HG03060 (cell line): ENCODE data around the gene RSPH1.

Experiments used
- ATAC-seq: cut with Tn5 transposase; IDR thresholded peaks from one replicate; pipeline ENCODE4 v1.9.1; 2021; ENCODE audit warnings: low read depth, moderate number of reproducible peaks; ENCODE audit not compliant: unreplicated experiment

RSPH1 gene

DNA sequence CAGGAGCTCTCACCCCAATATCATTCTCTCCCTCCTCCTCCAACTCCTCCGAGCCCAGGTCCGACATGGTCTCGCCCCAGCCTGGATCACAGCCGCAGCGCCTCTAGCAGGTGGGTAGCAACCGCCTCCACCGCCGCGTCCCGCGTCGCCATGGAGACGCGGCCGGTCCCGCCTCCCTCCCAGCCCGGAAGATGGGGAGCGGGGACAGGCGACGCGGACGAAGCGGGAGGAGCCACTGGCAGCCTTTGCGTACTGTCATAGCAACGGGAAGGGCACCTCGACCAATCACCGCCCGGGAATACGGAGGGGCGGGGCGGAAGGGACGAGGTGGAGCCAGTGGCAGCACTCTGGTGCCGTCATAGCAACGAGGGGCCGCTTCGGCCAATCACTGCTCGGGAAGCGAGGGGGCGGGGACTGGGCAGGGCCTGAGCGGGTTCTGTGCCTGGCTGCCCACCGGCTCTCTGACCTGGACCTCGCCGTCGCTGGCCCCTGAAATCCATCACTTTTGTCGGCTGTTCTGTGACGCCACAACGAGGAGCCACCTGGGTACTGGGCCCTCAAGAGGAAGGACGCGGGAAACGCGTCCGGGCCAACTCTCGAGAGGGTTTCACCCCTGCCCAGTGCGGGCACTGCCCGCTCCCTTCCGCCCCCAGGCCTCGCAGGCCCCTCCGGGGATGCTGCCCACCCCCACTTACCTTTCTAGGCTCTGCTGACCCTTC lies at the start of gene RSPH1:
TSS of gene RSPH1 (minus strand) at position 105 of the 719 bp plus-strand sequence. CDS start at position 67, 38 bp downstream.
- peak; percentile 96 for ATAC-seq

DNA sequence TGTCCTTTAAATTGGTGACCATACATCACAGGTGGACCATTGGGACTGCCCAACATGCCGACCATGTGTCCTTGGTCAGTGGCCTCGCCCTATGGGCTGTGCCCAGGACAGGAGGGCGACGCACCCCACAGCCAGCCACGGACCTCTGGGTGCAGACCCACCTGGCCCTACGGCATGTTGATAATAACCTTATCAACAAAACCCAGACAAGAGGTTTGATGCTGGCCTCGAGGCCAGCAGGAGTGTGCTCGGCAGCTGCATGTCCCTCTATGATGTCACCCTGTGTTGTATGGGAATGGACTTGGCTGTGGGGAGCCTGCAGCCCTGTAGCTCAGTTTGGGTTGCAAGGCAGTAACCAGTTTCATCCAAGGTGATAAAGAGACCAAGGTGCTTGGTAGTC lies 49.7 kb upstream of the RSPH1 start:
- ATAC-seq, result no peak

DNA sequence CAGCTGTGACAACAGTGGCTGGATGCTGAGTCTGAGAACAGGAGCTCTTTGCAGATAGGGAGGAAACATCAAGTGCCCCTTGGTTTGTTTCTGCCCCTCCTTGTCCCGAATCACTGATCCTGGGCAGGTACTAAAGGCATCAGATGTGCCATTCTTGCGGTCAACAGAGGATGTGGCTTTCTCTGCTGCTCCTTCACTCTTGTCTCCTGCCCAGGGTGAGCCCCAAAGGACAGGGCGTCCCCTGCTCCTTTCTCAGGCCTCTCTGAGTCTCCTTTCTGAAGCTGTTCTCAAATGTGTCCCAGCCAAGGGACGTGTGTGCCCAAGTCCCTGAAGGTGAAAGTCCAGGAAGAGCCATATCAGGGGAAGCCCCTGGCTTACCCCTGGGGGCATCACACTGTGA lies 49.3 kb upstream of the RSPH1 start:
- no peak for ATAC-seq

DNA sequence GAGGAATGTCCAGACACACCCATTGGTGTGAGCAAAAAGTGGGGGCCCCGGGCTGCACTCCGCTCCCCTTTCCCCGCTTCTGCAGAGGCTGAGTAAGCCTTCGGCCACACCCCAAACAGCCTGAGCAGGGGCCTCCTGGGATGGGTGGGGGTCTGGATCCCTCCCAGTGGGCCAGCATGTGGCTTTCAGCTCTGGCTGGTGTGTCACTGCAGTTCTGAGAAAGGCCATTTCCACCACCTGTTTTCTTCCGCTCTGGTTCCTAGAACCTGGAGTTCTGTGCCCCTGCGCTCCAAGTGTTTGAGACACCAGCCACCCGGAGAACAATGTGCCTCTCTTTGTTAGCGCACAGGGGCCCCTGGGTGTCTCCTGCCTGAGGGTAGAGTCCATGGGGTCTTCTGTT lies 48.5 kb upstream of the RSPH1 start:
- no peak for ATAC-seq

DNA sequence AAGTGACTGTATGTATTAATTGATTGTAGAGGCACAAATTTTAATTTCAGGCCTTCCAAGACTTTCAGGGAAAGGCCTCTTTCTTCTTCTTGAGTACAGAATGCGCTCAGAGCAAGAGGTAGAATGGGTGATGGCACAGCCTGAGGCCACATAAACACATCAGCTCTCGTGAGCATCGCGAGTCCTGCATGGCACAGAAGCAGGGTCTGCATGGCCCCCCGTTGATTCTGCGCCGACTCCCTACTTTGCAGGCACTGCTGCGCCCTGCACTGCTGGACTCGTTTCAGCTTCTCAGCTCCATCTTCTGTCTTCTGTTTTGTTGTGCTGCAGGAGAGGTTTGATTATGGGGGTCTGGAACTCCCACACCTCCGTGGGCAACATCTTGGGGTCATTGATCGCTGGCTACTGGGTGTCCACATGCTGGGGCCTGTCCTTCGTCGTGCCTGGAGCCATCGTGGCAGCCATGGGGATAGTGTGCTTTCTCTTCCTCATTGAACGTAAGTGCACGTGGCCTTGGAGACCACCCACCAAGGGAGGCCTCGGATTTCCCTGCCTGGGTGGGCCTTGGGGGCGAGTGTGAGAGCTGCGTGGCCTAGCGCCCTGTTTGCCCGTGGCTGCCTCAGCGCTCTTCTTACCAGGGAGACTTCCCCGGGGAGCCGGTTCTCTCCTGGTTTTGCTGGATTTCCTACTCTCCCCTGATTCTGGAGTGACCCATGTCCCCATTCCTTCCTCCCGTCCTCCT lies 47.3 kb upstream of the RSPH1 start:
- ATAC-seq, result no peak

DNA sequence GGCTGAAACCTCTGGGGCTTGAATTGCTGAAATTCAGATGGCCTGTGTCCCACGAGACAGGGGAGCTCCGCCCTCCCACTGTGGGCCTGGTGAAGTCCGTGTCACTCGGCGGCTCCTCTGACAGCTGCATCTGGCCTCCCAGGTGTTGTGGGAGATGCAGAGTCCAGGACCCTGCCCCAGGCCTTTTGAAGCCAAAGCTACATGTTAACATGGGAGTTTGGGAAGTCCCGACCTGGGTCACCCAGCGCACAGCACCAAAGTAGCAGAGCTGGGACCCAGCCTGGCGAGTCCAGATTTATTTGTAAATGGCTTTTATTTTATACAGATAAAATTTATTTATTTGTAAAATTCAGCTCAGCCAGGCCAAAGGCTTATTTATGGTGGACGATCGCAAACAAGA lies 46.6 kb upstream of the RSPH1 start:
- no peak for ATAC-seq

DNA sequence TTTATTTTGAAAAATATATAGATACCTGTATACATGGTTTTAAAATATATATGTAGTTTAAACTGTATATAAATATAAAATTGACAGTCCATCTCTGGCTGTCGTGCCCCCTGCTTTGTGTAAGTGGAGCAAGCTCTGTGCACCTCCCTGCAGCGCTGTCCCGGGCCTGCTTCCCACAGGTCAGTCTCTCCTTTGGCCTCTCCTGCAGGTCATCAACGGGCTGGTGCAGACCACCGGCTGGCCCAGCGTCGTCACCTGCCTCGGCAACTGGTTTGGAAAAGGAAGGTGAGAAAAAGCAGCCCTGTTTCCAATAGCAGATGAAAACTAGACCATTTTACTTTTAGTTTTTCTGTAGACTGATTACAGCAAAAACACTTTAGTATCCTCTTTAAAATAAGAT lies 46.2 kb upstream of the RSPH1 start:
- no peak for ATAC-seq

DNA sequence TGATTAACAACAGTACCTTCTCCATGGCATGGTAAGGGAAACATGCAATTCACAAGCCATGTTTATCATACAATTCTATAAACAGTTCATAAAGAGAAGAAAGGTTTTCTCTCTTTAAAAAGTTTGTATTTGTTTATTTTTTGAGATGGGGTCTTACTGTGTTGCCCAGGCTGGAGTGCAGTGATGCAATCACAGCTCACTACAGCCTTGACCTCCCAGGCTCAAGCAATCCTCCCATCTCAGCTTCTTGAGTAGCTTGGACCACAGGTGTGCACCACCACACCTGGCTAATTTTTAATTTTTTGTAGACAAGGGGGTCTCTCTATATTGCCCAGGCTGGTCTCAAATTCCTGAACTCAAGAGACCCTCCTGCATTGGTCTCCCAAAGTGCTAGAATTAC lies 45.6 kb upstream of the RSPH1 start:
- no peak for ATAC-seq

DNA sequence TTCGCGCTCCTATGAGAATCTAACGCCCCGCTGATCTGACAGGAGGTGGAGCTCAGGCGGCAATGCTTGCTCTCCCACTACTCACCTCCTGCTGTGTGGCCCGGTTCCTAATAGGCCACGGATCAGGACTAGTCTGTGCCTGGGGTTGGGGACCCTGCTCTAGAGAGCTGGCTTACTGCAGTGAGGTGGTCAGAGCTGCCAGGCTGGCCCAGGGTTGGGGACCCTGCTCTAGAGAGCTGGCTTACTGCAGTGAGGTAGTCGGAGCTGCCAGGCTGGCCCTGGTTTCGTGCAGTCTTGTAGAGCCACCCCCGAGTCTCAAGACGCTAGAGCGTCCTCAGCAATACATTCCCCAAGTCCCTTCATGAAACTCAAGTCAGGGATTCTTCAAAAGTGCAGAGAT lies 45.1 kb upstream of the RSPH1 start:
- ATAC-seq, result no peak

DNA sequence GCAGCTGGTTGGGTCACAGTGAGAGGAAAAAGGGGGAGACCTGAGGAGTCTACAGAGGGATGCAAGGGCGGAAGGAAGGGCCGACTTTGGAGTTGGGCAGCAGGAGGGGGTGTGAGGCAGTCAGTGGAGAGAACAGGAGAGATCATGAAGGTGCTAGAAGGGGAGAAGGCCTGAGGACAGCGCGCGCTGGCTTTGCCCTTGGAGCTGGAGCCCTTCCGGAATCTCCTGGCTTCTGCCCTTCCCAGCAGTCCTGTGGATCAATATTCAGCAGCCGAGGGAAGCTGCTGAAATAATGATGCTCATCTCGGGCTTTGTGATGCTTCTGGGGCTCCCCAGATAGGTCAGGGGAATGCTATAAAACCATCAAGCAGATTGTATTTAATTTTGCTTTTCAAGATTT lies 44.4 kb upstream of the RSPH1 start:
- no peak for ATAC-seq

DNA sequence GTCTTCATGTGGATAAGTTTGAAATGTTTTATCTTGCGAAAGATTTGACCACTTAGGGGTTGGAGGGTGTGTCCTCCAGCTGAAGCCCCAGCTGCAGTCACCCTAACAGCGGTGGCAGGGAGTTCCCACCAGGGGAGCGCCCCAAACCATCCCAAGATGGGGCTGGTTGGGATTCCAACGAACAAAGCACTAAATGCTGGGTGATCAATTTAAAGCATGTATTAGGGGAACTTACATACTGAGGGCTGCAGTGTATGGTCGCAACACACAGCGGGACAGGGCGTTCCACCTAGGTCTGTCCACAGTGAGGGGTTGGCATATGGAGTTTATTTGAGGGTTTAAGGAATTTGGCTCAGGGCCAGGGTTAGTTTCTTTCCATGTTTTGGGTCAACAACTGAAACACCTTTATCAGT lies 43.9 kb upstream of the RSPH1 start:
- no peak for ATAC-seq

DNA sequence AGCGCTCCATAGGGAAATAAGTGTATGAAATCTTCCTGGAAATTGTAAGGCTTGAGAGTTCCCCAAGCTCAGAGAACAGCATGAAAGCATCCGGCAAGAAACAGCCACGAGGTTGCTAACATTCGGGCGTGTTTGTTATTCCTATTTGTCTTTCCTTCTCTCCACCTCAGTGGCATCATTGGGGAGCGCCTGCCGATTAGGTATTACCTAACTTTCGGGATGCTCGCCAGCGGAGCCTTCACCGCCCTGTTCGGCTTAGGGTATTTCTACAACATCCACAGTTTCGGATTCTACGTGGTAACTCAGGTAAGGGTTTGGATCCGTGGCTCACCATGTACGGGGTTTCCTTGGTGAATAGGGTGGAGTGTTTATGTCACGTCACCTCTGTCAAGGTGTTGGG lies 43.3 kb upstream of the RSPH1 start:
- ATAC-seq, result no peak

DNA sequence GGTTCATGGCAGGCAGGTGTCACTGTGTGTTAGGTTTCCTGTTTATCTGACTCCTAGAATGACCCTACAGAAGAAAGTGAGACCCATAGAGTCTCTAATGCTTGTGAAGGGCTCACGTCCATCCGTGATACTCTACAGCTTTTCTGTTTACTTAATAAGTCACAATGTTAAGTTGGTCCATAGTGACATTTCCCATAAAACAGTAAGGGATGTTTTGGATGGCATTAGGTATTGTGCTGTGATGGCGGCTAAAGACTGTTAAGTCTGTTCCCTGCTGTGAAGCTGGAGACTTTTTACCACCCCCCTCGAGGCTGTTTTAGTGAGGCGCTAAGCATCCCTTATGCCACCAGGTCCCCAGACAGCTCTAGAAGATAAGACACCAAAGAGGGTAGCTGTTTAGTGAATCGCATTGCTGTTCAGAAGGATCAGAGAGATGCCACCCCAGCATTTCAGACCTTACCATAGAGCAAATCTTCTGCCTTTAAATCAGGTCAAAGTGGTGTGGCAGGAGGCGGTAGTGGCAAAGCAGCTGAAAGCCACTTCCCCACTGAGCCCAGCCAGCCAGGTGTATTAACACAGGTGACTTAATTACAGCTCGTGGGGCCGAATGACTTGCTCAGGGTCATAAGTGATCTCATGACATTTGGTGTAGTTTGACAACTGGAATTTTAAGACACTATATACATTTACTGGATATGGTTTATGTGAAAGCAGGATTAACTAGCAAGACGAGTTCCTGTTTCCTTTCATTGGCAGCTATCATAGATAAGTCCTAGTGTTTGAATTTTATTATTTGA lies 42.7 kb upstream of the RSPH1 start:
- ATAC-seq, result no peak

DNA sequence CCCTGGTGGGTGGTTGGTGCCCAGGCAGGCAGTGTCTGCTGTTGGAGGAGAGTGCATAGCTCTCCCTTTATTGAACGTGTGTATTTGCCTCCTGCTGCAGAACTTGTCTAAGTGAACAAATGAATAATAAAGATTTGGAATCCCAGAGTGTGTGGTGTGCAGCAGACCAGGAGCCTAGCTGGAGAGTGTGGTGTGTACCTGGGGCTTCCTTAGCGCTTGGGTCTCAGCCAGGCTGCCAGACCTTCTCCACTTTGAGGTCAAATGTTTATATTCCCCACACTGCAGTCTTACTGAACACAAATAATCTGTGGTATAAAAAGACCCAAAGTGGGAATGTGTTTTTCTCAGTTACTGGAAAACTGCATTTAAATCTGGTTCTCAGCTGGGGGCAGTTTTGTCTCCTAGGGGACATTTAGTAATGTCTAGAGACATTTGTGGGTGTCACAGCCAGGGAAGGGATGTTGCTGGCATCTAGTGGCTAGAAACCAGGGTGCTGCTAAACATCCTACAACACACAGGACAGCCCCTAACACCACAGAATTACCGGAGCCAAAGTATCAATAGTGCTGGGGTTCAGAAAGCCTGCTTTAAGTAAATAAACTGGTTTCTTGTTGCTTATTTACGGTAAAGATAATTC lies 41.2 kb upstream of the RSPH1 start:
- ATAC-seq, result no peak

DNA sequence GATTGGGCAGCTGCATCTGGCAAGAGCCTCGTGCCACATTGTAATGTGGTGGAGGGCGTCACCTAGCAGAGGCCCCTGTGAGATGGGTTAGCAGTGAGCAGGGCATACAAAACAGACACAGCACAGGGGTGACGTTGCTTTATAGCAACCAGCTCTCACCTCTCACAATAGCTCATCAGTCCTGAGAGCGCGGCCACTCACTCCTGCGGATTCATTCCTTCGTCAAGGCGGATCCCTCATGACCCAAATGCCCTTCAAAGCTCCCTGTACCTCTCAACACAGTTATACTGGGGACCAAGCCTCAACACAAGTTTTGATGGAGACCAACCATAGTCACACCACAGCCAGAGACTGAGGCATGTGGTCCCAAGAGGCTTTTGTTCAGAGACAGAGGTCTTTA lies 40.6 kb upstream of the RSPH1 start:
- no peak for ATAC-seq

DNA sequence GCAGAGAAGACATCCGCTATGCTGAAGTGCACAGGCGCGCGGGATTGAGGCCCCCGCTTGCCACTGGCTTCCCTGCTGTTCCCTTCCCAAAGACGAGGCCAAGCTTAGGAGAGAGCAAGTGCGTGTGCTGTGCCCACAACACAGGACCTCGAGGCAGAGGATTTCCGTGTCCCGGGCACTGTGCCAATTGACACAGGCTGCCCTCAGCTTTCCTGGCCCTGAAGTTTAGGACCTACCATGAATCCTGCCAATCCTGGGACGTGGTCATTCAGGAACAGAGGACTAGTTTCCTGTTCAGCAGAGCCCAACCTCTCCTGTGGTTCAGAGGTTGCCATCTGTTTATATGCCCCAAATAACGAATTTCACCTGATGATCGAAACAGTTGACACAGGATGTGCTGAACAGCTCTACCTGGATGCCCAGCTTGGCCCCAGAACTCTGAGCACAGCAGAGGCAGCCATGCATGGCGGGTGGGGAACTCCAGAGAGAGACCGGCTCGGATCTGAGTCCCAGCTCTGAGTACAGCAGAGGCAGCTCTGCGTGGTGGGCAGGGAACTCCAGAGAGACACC lies 39.7 kb upstream of the RSPH1 start:
- ATAC-seq, result no peak

DNA sequence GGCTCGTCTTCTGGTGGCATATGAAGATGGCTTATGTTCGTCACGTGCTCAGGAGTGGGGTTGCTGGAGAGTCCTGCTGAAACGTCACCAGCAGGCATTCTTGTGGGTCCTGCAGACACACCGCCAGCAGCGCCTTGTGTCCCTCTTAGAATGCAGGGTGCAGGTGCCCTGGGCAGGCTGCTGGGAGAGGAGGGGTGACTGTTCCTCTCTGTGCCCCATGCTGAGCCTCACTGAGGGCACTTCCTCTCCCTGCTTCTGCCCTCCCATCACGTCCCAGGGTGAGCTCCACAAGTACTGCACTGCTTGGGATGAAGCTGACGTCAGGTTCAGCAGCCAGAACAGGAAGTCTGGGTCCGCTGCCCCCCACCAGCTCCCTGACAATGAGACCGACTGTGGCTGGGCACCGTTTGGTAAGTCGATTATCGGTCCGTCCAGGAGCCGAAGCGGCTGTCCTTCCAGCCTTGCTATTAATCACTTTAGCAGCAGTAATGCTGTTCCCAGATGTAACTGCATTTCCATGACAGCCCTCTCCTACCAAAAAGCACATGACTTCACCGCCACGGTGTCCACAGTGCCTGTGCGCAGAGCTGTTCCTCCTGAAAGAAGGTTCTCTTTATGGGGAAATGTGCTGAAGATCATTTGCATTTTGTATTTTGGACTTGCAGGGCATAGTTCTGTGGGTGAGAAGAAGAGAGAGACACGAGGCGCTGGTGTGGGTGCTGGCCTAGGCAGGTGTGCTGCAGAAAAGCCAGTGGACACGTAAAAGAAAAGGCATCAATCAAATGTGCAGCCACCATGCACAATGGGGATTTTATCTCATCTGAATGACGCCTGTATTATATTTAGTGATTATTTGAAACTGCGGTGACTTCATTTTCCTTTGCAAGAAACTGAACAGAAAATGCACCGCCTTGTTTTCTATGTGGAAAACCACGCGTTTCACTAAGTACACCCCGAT lies 38.7 kb upstream of the RSPH1 start:
- peak; percentile 34 for ATAC-seq

DNA sequence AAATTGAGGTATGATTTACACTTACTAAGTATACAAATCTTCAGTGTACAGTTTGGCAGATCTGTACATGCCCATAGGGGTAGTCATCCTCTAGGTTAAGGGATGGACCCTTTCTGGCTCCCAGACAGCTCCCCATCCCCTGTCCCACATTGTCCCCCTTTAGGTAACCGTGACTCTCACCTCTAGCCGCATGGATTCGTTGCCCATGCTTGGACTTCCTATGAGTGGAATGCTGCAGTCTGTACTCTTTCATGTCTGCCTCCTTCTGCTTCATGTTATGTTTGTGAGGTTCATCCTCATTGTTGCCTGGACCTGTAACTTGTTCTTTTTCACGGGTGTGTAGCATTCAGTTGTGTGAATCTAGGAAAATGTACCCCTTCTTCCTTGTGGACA lies 37.9 kb upstream of the RSPH1 start:
- ATAC-seq, result no peak

DNA sequence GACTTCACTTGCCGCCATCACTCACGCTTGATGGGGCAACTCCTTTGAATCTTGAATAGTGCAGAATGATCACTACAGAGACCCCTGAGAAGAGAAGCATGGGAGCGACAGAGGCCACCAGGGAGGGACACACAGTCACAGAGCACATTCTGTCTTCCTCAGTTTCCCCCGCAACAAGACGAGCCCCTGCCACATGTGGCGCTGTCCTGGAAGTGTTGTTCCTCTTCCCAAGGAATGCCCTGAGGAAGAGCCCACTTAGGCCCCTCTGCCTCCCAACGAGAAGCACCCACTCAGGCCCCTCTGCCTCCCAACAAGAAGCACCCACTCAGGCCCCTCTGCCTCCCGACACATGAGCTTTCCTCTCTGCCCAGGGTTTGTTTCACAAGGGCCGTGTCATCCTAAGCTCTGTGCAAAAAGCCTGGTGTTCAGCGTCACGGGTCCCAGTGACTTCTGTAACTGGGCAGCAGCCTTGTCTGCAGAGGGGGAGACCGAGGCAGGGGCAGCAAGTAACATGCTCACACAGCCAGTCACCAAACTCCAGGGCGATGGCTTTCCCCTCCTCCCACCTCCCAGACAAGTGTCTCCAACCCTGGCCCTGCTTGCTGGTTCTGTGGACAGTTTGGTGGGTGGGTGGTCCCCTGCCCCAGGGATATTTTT lies 37.4 kb upstream of the RSPH1 start:
- no peak for ATAC-seq
